GM12872 (cell line): Measurements from ENCODE around the gene GIPC2.

Experiments
- TF ChIP-seq, protein P1 (sequence below): IDR thresholded peaks from 3 replicates; pipeline ENCODE4 v1.5.1; 2011; ENCODE audit warnings: low read depth, mild to moderate bottlenecking, low read length, moderate library complexity; ENCODE audit not compliant: insufficient read depth

The GIPC2 gene

DNA sequence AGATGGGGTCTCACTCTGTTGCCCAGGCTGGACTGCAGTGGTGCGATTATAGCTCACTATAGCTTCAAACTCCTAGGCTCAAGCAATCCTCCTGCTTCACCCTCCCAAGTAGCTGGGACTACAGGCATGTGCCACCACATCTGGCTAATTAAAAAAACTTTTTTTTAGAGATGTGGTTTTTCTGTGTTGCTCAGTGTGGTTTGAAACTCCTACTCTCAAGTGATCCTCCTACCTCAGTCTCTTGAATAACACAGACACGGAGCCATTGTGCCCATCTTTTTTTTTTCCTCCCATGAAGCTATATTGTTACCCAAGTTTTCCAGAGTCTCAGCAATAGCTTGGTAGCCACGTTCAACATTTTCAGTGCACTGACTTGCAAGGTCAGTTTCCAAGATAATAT is 2.7 kb downstream of the GIPC2 start:
- TF ChIP-seq, protein P1, sequence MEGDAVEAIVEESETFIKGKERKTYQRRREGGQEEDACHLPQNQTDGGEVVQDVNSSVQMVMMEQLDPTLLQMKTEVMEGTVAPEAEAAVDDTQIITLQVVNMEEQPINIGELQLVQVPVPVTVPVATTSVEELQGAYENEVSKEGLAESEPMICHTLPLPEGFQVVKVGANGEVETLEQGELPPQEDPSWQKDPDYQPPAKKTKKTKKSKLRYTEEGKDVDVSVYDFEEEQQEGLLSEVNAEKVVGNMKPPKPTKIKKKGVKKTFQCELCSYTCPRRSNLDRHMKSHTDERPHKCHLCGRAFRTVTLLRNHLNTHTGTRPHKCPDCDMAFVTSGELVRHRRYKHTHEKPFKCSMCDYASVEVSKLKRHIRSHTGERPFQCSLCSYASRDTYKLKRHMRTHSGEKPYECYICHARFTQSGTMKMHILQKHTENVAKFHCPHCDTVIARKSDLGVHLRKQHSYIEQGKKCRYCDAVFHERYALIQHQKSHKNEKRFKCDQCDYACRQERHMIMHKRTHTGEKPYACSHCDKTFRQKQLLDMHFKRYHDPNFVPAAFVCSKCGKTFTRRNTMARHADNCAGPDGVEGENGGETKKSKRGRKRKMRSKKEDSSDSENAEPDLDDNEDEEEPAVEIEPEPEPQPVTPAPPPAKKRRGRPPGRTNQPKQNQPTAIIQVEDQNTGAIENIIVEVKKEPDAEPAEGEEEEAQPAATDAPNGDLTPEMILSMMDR, result no peak

DNA sequence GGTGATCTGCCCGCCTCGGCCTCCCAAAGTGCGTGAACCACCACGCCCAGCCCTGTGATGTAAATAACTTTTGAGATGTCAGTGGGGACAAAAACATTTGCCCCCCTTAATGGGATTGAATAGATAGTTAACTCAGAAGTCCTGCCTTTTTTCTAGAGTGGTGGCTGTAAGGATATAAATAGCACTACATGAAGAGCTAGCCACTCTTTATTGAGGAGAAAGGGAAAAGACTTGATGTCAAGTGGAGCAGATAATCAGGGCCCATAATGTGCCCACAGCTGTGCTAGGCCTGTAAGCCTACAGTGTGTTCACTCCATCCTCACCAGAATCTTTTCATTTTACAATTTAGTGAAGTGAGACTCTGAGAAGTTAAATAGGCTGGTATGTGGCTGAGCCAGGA is 3.6 kb downstream of the GIPC2 start:
- TF ChIP-seq, protein P1, result no peak

DNA sequence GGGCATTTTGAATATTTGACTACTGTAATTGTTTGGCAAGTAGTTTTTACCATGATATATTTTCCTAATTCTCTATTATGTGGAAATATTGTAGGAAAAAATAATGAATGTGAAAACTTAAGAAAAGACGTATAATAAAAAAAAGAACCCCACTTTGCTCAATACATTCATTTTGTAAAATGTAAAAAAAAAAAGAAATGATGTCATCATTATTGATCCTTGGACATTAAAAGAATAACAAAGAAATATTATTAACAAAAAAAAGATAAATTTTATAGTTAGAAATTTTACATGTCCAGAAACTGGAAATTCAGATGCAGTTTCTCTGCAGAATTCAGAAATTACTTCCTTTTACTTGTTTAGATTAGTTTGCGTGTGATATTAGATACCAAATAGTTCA is 5.2 kb downstream of the GIPC2 start:
- TF ChIP-seq, protein P1, result no peak

DNA sequence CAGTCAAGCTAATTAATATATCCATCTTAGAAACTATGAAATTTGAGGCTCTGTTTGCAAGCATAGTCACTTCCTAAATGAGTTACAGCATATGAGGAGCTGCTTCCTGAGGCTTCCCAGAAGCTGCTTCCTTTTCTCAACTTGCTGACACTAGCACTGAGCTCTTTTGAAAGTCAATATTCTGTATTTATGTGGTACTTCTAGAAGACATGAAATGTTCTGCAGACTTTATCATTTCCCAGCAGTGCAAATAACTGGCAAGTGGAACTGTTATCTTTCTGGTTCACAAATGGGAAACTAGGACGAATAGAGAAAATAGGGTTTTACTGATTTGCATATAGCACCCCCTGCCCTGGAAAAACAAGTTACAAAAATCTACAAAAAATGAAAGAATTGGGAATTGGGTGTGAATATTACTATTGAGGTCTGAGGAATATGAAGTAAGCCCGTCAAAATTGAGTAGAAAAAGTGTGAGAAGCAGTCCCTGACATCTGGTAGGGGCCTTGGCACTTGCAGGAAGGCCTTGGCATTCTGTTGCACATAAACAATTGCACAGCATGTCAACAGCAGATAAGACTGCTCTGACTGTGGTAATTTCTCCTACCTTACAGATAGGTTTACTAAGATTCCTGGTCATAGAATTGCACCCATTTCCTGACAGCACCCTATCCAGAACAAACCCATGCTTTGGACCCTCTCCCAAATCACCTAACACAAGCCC is 7.1 kb downstream of the GIPC2 start:
- TF ChIP-seq, protein P1, result no peak

DNA sequence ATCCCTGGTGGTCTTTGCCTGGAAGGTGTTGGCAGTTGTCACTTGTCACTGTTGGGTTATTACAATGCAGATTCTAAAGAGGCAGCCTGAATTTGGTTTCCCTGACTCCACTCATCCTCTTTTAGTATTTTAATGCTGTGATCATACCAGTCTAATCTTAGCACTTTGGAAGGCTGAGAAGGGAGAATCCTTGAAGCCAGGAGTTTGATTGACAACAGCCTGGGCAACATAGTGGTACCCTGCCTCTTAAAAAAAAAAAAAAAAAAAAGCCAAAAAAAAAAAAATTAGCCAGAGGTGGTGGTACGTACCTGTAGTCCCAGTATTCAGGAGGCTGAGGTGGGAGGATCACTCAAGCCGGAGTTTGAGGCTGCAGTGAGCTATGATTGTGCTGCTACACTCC is 7.7 kb downstream of the GIPC2 start:
- TF ChIP-seq, protein P1, result no peak

DNA sequence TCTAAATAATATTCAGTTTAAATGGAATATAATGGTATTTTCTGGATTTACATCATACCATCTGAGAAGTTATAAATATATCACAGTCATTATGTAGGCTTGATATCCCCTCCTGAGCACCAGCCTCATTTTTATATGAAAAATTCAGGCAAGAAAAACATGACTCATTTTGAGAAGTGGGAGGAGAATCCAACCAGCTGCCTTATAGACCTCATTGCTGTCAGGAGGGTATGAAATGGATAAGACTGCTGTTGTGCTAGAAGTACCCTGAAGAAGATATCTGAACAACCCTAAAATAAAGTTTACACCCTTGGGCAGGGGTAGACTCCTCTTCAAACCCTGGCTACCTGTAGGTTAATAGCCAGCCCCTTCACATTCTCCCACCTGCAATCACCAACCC is 8.8 kb downstream of the GIPC2 start:
- TF ChIP-seq, protein P1, result no peak

DNA sequence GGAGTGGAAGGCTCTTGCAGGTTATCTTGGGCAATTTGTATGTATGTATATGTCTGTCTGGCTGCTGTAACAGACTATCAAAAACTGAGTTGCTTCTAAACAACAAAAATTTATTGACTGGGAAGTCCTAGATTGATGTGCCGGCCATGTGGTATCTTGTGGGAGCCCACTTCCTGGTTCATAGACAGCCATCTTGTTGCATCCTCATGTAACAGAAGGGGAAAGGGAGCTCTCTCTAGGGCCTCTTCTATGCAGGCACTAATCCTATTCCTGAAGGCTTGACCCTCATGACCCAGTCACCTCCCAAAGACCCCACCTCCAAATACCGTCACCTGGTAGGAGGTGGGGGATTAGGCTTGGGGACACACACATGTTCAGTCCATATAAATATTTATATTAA is 9.2 kb downstream of the GIPC2 start:
- TF ChIP-seq, protein P1, result no peak
